Activated CD8-positive, alpha-beta memory T cell treated with anti-CD3 and anti-CD28 coated beads for 36 hours (primary cell): Measurements from ENCODE around the gene MTIF2. TPM values are rescaled to one million over a fixed set of nuclear protein-coding genes. Genes with fewer than 3 reads are reported as not detected.
"Not testable (repeated sequence)": the region's sequence is repeated elsewhere in the genome, so short reads cannot be mapped to it uniquely, and the experiment has no call there.

Experiments used
- CTCF ChIA-PET: fragments of 350-600 bp; sonication (Branson Sonifier 250); formaldehyde crosslinking; loops from one replicate; lab custom pipeline; 2021; ENCODE audit warnings: antibody characterized with exemption; lab: Charles Lee
- POLR2A ChIA-PET: fragments of 350-600 bp; sonication (Branson Sonifier 250); formaldehyde crosslinking; loops from one replicate; lab custom pipeline; 2021; ENCODE audit warnings: antibody characterized with exemption; lab: Charles Lee
- total RNA-seq, 2 experiments: library from RNA; stranded (reverse); gene quantifications; one replicate each; pipeline ENCODE4 v1.2.3, GENCODE V29; 2021

MTIF2 gene
- total RNA-seq, 2 experiments from 2014 or later = 57.4 to 57.5 TPM

DNA sequence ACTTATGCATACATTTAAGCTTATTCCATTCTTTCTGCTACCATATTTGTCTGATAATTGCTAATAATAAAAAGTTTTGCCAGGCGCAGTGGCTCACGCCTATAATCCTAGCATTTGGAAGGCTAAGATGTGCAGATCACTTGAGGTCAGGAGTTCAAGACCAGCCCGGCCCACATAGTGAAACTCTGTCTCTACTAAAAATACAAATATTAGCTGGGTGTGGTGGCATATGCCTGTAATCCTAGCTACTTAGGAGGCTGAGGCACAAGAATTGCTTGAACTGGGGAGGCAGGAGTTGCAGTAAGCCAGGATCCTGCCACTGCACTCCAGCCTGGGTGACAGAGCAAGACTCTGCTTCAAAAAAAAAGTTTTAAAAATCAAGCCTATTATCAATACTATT, 9.4 kb downstream of the MTIF2 start:
- POLR2A ChIA-PET = not testable (repeated sequence)
- CTCF ChIA-PET = interaction anchor here (0.9 to 2.7 kb wide), 2 partner anchors 8 to 10 kb away, joined by 3 to 8 read pairs; partner anchors contain the start of gene MTIF2

DNA sequence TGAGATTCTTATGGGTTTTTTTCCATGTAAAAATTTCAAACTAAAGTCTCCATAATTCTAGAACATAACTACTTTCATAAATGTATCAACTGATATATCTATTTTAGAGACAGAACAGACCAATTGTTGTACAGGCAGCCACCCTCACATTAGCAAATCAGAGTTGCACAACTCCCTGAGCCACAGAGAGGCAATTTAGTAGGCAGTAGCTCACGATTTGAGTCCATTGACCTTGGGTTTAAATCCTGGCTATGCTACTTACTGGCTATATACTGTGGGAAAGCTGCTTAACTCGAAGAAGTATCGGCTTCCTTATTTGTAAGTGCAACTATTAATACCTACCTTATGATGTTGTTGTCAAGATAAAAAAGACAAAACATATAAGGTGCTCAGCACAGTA, 16.2 kb downstream of the MTIF2 start:
- ChIA-PET POLR2A (no interaction called here), CTCF (no interaction called here)

DNA sequence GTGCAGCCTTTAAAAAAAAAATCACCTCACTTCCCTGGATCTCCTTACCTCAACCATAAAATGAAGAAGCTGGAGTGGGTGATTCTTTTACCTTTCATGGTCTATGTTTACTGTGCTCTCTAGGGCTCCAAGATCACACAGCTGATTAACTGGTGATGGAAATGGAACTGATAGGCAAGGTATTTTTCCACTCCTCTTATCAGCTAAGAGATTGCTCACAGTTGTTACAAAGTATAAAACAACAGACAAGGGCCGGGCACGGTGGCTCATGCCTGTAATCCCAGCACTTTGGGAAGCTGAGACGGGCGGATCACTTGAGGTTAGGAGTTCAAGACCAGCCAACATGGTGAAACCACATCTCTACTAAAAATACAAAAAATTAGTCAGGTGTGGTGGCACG, 22.0 kb downstream of the MTIF2 start:
- ChIA-PET CTCF (no interaction called here), POLR2A (interaction anchor here (0.5 kb wide), 1 partner anchor 12 kb away, joined by 3 read pairs; no protein-coding TSS in a partner anchor)

DNA sequence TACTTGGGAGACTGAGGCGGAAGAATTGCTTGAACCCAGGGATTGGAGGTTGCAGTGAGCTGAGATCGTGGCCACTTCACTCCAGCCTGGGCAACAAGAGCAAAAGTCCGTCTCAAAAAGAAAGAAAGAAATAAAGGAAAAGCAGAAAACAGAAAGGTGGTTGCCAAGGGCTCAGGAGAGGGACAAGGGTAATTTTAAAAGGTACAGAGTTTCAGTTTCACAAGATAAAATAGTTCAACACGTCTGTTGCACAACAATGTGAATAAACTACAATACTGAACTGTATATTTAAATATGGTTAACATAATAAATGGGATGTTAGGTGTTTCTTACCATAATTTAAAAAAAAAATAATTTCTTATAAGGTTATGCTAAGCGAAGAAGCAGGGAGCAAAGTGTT, 23.6 kb downstream of the MTIF2 start:
- CTCF ChIA-PET = interaction anchor here (1.4 kb wide), 1 partner anchor 18 kb away, joined by 3 read pairs; no protein-coding TSS in a partner anchor
- POLR2A ChIA-PET = no interaction called here

DNA sequence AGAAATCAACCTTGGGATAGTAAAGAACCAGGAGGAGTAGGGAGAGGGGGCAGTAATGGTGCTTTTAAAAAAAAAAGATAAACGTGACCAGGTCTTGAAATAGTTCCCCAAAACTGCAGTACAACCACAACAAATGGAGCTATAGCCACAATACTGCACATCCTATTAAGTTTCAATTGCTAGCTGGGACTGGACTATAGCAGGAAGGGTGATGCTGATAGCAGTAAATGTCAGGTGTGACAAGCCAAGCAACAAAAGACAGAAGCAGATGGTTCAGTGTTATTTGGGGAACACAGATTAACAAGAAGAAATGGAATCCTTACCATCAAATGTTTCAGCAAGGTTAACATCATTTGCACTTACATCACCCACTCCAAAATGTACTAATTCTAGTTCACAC, 26.4 kb downstream of the MTIF2 start:
- CTCF ChIA-PET = no interaction called here
- POLR2A ChIA-PET = no interaction called here

DNA sequence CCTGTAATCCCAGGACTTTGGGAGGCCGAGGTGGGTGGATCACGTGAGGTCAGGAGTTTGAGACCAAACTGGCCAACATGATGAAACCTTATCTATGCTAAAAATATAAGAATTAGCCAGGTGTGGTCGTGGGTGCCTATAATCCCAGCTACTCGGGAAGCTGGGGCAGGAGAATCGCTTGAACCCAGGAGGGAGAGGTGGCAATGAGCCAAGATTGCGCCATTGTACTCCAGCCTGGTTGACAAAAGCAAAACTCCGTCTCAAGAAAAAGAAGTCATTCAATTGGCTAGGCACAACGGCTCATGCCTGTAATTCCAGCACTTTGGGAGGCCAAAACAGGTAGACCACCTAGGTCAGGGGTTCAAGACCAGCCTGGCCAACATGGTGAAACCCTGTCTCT, 27.4 kb downstream of the MTIF2 start:
- CTCF ChIA-PET = not testable (repeated sequence)
- POLR2A ChIA-PET = interaction anchor here (0.6 kb wide), 1 partner anchor 354 kb away, joined by 4 read pairs; no protein-coding TSS in a partner anchor

DNA sequence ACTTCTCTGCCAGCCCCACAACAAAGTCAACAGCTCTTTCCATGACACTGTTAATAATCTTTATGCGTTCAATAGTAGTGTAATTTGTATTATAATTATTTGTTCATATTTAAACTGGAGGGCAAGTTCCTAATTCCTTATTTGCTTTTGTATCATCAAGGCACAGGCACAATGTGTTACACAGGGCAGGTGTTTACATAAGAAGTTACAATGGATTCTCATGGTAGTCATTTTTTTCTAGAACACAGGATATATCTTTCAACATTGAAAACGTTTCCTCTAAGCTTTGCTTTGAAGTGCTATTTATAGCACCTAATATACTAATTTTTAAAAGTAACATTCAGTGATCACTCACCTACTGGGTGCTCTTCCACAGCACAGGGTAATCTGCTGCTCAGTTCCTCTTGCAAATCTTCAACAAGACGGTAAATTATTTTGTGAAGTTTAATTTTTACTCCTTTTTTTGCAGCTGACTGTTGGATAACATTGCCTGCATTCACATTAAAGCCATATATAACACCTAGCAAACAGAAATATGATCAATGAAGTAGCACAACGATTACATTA, 29.3 kb downstream of the MTIF2 start:
- ChIA-PET POLR2A (interaction anchor here (1.0 kb wide), 1 partner anchor 14 kb away, joined by 3 read pairs; no protein-coding TSS in a partner anchor), CTCF (no interaction called here)

DNA sequence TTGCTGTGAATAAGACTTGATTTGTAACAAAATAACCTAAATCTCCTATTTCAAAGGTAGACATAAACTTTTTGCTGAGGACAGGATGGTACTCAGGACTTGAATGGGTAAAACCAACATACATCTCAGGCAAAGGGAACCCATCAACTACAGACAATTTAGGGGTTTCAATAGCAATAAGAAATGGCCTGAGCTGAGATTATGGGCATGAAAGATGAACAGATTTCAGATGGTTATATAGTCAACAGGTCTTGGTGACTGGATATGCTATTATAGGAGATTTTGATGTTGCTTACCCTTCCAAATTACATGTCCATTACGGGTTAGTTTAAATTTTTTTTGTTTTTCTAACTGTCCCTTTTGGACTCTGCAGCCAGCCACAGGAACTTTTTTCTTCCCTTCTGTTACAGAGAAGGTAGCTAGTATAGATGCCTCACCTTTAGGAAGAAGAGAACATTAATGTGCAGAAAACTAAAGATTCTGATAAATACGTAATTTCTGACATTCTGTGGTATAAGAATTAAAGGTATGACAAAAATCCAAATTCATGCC, 32.0 kb downstream of the MTIF2 start:
- POLR2A ChIA-PET = interaction anchor here (0.6 to 1.8 kb wide), 2 partner anchors 14 to 133 kb away, joined by 3 to 6 read pairs; no protein-coding TSS in a partner anchor

DNA sequence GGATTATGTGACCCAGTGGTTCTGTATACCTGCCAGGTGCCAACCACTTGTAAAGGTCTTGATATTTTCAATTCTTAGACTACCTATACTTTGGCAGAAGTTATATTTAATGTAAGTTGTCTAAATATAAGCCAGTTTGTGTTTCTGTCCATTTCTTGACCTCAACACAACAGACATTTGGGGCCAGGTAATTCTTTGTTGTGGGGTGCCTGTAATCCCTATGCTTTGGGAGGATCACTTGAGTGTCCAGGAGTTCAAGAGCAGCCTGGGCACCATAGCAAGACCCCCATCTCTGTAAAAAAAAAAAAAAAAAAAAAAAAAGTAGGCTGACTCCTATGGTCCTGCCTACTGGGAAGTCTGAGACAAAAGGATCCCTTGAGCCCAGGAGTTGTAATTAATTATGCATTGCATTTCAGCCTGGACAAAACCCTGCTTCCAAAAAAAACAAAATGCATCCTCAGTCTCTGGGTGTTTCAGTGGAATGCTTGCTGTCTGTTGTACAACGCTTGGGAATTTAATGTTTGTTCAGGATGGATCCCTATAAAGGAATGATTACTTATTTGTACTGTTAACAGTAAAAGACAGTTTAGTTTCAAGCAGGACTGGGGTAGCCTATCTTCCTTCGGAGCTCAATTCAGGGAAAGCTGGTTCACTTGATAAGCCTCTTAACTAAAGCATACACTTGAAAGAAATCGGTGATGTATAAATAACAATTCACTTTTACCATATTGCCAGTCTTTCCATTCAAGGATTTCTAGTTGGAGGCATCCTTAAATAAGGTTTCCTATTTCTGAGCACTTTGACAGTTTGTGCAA, 33.1 kb downstream of the MTIF2 start:
- ChIA-PET CTCF (no interaction called here), POLR2A (interaction anchor here (1.8 kb wide), 1 partner anchor 12 kb away, joined by 6 read pairs; no protein-coding TSS in a partner anchor)

More for the DNA sequence above, 32.0 kb downstream of the MTIF2 start:
- CTCF ChIA-PET = interaction anchor here (0.8 kb wide), 1 partner anchor 194 kb away, joined by 3 read pairs; no protein-coding TSS in a partner anchor

DNA sequence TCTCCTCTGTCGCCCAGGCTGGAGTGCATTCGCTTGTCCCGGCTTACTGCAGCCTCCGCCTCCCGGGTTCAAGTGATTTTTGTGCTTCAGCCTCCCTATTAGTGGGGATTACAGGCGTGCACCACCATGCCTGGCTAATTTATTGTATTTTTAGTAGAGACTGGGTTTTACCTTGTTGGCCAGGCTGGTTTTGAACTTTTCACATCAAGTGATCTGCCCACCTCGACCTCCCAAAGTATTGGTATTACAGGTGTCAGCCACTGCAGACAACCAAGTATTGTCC, 35.4 kb downstream of the MTIF2 start:
- POLR2A ChIA-PET = no interaction called here
- CTCF ChIA-PET = no interaction called here

DNA sequence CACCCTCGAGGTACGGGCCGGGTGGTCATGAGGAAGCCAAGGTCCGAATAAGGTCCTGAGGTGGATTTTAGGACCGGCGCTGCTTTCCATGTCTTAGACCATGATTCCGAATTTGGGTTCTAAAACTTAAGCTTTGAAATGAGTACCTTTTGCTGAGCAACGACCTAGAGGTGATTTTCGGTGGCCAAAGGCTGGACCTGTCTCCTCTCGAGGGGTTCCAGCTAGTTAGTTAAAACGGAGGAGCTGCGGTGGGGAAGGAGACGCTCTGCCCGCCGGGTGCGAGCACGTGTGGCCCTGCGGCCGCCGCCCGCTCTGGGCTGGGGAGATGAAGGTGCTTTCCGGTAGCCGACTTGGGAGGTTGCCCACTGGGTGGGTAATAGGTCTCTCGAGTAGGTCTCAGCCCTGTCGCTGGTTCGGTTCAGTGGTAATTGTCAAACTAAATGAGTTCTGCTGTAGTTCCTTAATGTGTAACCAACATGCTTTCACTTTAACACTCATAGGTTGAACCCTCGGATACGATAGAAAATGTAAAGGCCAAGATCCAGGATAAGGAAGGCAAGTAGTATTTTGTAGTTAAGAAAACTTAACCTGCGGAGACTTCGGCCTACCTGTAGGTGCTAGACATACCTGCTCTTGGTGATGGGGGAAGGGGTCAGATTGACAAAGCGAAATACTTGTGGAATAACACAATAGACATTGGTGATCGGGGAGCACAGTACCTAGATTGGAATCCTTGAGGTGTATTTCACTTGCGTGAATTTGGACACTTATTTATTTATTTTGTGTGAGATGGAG, 36.0 kb downstream of the MTIF2 start:
- CTCF ChIA-PET = interaction anchor here (0.9 kb wide), 1 partner anchor 37 kb away, joined by 4 read pairs; no protein-coding TSS in a partner anchor
- POLR2A ChIA-PET = interaction anchor here (0.8 to 1.5 kb wide), 4 partner anchors 10 to 286 kb away, joined by 3 to 11 read pairs (median 6); partner anchors contain the start of genes CFAP36 and RTN4

DNA sequence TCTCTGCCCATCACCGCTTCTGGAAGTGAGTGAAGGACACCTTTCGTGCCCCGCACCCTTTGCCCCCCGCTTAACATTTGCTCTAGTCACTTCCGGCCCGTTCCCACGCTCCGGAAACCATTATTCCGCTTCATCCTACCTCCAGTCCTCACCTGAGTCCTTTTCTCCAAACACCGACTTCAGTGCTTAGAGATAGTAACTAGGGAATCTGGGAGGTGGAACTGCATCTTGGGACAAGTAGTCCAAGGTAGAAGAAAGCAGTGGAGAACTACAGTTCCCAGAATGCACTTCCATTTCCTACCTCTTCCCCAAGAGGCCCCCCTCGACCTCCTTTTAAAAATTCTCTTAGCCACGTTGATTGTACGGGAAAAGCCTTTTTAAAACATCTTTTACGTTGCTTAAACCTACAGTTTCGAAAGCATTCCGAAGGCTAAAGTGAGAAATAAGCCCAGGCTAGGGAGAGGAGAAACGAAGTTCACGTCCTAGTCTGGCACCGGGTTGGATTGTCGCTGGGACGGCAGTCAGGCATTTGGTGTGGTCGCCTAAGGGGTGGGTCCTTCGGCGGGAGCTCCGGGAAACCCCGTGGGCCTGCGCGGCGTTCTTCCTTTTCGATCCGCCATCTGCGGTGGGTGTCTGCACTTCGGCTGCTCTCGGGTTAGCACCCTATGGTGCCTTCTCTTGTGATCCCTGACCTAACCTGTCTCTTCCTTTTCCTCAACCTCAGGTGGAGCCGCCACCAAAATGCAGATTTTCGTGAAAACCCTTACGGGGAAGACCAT, 36.8 kb downstream of the MTIF2 start, which contains the start of the genes CLHC1 and RPS27A:
CLHC1 (minus strand) TSS at position 210 of the 779 bp plus-strand sequence. CDS start 9,882 bp downstream, outside the sequence.
RPS27A (plus strand) TSS at position 605 of the 779 bp plus-strand sequence; CDS start at position 742, 137 bp downstream.
- ChIA-PET POLR2A (interaction anchor here (0.6 to 1.5 kb wide), 5 partner anchors 10 to 287 kb away, joined by 3 to 11 read pairs (median 4); partner anchors contain the start of genes CFAP36 and RTN4), CTCF (interaction anchor here (0.9 kb wide), 1 partner anchor 38 kb away, joined by 4 read pairs; no protein-coding TSS in a partner anchor)

DNA sequence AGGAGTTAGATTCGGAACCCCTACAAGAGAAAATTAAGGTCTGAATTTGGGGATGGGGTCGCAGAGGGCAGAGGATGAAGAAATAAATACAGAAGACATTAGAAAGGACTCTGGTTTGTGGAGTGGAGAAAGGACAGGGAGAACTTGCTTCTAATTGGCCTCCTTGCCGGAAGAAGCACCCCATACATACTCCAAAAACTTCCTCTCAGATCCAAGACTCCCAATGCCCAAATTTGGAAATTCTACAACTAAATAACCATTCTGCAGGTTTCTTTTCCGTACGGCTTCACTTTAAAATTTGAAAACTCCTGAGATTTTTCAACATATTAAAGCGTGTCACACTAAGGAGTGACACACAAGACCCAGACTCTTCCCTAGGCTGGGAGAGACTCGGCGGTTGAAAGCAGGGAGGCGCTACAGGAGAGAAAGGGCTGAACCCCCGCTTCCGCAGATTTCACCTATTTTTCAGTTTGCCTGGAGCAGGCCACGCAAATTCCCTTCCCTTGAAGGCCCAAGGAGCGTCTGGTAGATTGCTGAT, 37.4 kb downstream of the MTIF2 start:
- POLR2A ChIA-PET = interaction anchor here (0.6 kb wide), 1 partner anchor 286 kb away, joined by 3 read pairs; no protein-coding TSS in a partner anchor
- CTCF ChIA-PET = no interaction called here

DNA sequence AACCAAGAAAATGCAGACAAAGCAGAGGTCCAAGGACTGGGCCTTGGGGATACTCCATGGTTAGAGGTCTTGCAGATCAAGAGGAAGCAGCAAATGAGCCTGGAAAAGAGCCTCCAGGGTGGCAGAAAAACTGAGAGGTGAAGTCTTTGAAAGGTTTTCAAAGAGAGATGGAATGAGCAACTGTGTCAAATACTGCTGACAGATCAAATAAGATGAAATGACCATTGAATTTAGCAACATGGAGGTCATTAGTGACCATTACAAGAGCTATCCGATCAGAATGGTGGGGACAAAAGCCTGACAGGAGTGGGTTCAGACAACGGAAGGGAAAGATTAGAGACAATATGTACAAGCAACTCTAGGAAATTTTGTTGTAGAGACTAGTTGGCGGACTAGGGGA, 38.5 kb downstream of the MTIF2 start:
- POLR2A ChIA-PET = interaction anchor here (0.7 kb wide), 1 partner anchor 221 kb away, joined by 5 read pairs; no protein-coding TSS in a partner anchor

DNA sequence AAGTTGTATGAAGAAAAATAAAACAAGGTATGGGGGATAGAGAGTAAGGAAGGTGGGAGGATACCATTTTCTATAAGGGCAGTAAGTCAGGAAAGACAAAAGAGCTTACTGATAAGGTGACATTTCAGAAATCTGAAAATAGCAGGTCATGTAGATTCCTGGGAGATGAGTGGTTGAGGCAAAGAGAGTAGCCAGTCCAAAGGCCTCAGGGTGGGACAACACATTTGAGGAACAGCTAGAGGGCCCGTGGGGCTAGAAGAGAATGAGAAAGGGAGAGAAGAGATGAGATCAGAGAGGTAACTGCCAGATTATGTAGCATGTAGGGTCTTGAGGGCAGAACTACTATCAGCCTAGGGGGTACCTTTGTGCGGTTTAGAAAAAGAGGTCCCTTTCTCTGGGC, 39.8 kb downstream of the MTIF2 start:
- CTCF ChIA-PET = no interaction called here

More for the DNA sequence above, 38.5 kb downstream of the MTIF2 start:
- CTCF ChIA-PET = no interaction called here

DNA sequence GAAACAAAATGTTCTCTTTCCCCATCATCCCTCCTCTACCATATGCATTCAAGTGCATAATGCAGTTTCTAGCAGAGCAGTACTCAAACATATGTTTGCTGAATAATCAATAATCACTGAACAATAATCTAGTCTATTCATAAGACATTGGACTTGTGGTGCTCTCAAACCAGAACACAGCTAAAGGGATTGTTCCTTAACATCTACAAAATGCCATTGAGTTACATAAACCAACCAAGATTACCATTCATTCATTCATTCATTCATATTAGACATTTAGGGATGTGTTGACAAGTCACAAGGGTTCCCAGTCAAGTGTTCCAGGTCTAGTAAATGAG, 40.8 kb downstream of the MTIF2 start:
- ChIA-PET CTCF (no interaction called here), POLR2A (interaction anchor here (0.6 kb wide), 1 partner anchor 654 kb away, joined by 4 read pairs; no protein-coding TSS in a partner anchor)

More for the DNA sequence above, 39.8 kb downstream of the MTIF2 start:
- POLR2A ChIA-PET = no interaction called here

DNA sequence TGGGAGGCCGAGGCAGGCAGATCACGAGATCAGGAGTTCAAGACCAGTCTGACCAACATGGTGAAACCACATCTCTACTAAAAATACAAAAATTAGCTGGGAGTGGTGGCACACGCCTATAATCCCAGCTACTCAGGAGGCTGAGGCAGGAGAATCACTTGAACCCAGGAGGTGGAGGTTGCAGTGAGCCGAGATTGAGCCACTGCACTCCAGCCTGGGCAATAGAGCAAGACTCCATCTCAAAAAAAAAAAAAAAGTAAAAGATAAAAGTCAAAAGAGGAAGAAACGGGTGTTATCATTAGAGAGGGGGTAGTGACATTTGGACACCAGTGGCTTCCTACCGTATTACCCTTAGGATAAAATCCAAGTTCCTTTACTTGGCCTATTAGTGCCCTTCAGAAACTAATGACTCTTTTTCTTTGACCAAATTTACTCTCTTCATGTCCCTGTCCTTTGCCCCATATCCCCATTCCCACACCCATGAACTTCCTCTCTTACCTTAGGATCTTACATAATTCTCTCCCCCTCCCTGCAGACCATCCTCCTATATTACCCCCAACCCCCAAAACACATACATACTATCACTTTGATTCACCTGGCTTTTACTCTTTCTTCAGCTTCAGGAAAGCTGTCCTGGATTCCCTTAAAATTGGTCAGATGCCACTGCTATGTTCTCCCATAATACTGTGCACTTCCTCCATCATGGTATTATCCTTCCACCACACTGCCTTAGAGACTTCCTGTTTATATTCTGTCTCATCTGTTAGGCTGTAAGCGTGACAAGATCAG, 41.4 kb downstream of the MTIF2 start:
- POLR2A ChIA-PET, CTCF ChIA-PET: not testable (repeated sequence)
